Activated CD8-positive, alpha-beta T cell treated with anti-CD3 and anti-CD28 coated beads for 36 hours (primary cell): ENCODE results near the gene PTK6. TPM values are rescaled to one million over a fixed set of nuclear protein-coding genes. Genes with fewer than 3 reads are reported as not detected.
A peak's percentile ranks its signal among the peaks of the same experiment; 100 is the strongest.
"Not testable (repeated sequence)": the region's sequence is repeated elsewhere in the genome, so short reads cannot be mapped to it uniquely, and the experiment has no call there.

Source experiments
- ATAC-seq: fragments of 200-7000 bp; cut with Tn5 transposase; one replicate; pipeline ENCODE4 v1.10.0; 2021; ENCODE audit warnings: mild to moderate bottlenecking, moderate library complexity
- CTCF ChIA-PET: fragments of 350-600 bp; sonication (Branson Sonifier 250); formaldehyde crosslinking; loops from one replicate; lab custom pipeline; 2021; ENCODE audit warnings: antibody characterized with exemption; lab: Charles Lee
- POLR2A ChIA-PET: fragments of 350-600 bp; sonication (Branson Sonifier 250); formaldehyde crosslinking; loops from one replicate; lab custom pipeline; 2021; ENCODE audit warnings: antibody characterized with exemption; lab: Charles Lee
- DNase-seq: peaks from one replicate; pipeline ENCODE4 v3.0.0-alpha.2; 2020
- H3K27ac Mint-ChIP-seq: one replicate; pipeline ENCODE4 v1.8.0; 2021; ENCODE audit warnings: mild to moderate bottlenecking, mixed read lengths
- H3K27me3 Mint-ChIP-seq: one replicate; pipeline ENCODE4 v1.8.0; 2021; ENCODE audit warnings: mixed read lengths
- H3K36me3 Mint-ChIP-seq: one replicate; pipeline ENCODE4 v1.8.0; 2021; ENCODE audit warnings: low read depth, mixed read lengths
- H3K4me1 Mint-ChIP-seq: one replicate; pipeline ENCODE4 v1.8.0; 2021; ENCODE audit warnings: low read depth, mixed read lengths
- H3K4me3 Mint-ChIP-seq: one replicate; pipeline ENCODE4 v1.8.0; 2021; ENCODE audit warnings: mild to moderate bottlenecking, moderate library complexity, mixed read lengths
- H3K9me3 Mint-ChIP-seq: one replicate; pipeline ENCODE4 v1.8.0; 2021; ENCODE audit warnings: mixed read lengths
- intact Hi-C: fragments of 100-400 bp; cut with micrococcal nuclease; formaldehyde crosslinking; loops from one replicate; pipeline ENCODE4 v1.10.0; 2022
- total RNA-seq, 2 experiments: library from RNA; stranded (reverse); gene quantifications; one replicate each; pipeline ENCODE4 v1.2.3, GENCODE V29; 2021
- TF ChIP-seq, protein P1 (sequence below): fragments of 200-600 bp; IDR thresholded peaks from one replicate; pipeline ENCODE4 v1.8.0; 2022; ENCODE audit warnings: antibody characterized with exemption, mild to moderate bottlenecking

PTK6 gene
- total RNA-seq, 2 experiments from 2014 or later = 0.18 TPM; not detected in 1

DNA sequence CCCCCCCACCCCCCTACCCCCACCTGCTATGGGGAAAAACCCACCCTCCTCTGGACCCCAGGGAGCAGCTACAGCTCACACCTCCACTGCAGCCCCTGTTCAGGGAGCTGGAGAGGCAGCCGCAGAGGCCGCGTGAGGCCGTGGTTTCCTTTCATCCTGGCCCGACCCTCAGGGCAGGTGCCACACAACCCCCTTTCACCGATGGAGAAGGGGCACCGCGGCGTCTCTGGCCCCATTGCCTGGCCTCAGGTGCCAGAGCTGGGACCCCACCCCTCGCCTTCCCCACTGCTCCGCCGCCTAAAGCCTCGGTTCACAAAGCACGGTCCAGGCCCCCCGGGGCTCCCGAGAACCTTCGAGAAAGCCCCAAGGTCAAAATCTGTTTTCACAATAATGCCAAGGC lies 52.9 kb downstream of the PTK6 start:
- intact Hi-C loops = no loop called here
- ChIA-PET POLR2A (no interaction called here), CTCF (no interaction called here)
- Mint-ChIP-seq H3K4me1 (no peaks in the 10 kb centered on the region), H3K27ac (no peak overlapping the region), H3K9me3 (no peaks in the 10 kb centered on the region), H3K4me3 (no peak overlapping the region), H3K36me3 (no peaks in the 10 kb centered on the region), H3K27me3 (peaks cover 28% of the 10 kb centered on the region)
- ATAC-seq = no peak
- TF ChIP-seq, protein P1, sequence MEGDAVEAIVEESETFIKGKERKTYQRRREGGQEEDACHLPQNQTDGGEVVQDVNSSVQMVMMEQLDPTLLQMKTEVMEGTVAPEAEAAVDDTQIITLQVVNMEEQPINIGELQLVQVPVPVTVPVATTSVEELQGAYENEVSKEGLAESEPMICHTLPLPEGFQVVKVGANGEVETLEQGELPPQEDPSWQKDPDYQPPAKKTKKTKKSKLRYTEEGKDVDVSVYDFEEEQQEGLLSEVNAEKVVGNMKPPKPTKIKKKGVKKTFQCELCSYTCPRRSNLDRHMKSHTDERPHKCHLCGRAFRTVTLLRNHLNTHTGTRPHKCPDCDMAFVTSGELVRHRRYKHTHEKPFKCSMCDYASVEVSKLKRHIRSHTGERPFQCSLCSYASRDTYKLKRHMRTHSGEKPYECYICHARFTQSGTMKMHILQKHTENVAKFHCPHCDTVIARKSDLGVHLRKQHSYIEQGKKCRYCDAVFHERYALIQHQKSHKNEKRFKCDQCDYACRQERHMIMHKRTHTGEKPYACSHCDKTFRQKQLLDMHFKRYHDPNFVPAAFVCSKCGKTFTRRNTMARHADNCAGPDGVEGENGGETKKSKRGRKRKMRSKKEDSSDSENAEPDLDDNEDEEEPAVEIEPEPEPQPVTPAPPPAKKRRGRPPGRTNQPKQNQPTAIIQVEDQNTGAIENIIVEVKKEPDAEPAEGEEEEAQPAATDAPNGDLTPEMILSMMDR = no peak
- DNase-seq = no peak

DNA sequence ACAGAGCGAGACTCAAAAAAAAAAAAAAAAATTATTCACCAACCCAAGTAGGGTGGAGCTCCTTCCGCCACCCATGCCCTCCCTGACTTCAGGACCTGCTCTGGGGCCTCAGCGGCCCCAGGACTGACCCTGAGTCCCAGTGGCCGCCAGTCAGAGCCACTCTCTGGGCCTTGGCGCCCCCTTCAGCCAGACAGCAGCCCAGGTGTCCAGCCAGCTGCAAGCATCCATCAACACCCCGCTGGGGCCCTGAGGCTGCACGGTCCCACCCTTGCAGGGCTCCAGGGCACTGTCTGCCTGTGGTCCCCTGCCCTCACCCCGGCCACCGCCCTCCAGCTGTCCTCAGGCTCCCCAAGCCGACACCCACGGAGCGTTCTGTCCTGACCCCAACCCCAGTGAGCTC lies 53.3 kb downstream of the PTK6 start:
- CTCF ChIA-PET = interaction anchor here (0.8 kb wide), 1 partner anchor 13 kb away, joined by 3 read pairs; no protein-coding TSS in a partner anchor
- no peak for ATAC-seq
- Mint-ChIP-seq H3K9me3 (no peaks in the 10 kb centered on the region), H3K27ac (no peak overlapping the region), H3K4me3 (no peak overlapping the region), H3K36me3 (no peaks in the 10 kb centered on the region), H3K4me1 (no peaks in the 10 kb centered on the region), H3K27me3 (peaks cover 27% of the 10 kb centered on the region)
- intact Hi-C loops = no loop called here
- TF ChIP-seq, protein P1 = no peak
- POLR2A ChIA-PET = no interaction called here
- peak; percentile 26 for DNase-seq

DNA sequence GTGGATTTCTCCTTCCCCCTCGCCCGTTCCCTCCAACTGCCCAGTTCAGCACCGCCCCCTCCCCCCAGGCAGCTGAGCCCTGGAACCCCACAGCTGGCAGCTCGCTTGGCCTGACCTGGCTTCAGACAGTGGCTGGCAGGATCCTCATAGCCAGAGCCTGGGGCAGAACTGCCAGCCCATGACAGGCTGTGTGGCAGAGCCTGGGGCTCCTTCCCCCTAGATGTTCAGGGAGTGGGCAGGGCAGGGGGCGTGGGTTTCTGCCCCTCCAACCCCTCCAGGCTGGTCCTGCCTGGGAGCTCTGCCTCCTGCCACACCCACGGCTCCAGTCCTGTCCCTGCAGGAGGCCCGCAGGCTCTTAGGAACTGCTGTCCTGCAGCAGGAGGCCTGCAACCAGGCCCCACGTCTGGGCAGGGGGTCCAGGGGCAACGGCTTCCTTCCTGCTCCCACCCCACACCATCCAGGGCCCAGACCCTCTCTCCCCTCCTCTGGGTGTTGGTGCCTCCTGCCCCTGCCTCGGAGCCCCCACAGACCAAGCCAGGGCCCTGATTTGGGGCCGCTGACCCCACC lies 55.1 kb downstream of the PTK6 start:
- H3K27me3 Mint-ChIP-seq = peaks cover 40% of the 10 kb centered on the region
- no peak overlapping the region for H3K4me3 Mint-ChIP-seq
- H3K4me1 Mint-ChIP-seq = no peaks in the 10 kb centered on the region
- intact Hi-C loops = no loop called here
- ATAC-seq (no peak), DNase-seq (no peak)
- H3K36me3 Mint-ChIP-seq = no peaks in the 10 kb centered on the region
- no peak overlapping the region for H3K27ac Mint-ChIP-seq
- no peaks in the 10 kb centered on the region for H3K9me3 Mint-ChIP-seq
- TF ChIP-seq, protein P1 = no peak
- ChIA-PET CTCF (no interaction called here), POLR2A (interaction anchor here (0.8 kb wide), 1 partner anchor 96 kb away, joined by 3 read pairs; no protein-coding TSS in a partner anchor)

DNA sequence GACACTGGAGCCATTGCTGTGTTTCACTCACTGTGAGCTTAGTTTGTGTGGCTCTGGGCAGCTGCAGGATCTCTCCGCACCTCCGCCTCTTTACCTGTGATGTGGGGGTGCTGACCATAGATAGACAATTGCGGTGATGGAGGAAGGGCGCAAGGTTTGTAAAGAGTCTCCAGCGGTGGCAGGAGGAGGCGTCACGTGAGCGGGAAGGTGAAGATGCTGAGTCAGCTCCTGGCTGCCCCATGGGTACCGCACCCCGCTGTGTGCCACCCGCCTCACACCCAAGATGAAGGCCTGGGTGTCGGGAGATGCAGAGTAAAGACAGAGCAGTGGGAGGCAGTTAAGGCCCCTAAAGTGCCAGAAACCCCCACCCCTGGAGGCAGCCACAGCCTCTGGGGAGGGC lies 55.7 kb downstream of the PTK6 start:
- Mint-ChIP-seq H3K4me1 (no peaks in the 10 kb centered on the region), H3K4me3 (no peak overlapping the region), H3K27me3 (peaks cover 44% of the 10 kb centered on the region), H3K36me3 (no peaks in the 10 kb centered on the region), H3K9me3 (no peaks in the 10 kb centered on the region), H3K27ac (no peak overlapping the region)
- TF ChIP-seq, protein P1 = no peak
- ATAC-seq (no peak), DNase-seq (no peak)
- POLR2A ChIA-PET = interaction anchor here (0.8 kb wide), 1 partner anchor 97 kb away, joined by 3 read pairs; no protein-coding TSS in a partner anchor
- intact Hi-C loops = no loop called here
- CTCF ChIA-PET = no interaction called here

DNA sequence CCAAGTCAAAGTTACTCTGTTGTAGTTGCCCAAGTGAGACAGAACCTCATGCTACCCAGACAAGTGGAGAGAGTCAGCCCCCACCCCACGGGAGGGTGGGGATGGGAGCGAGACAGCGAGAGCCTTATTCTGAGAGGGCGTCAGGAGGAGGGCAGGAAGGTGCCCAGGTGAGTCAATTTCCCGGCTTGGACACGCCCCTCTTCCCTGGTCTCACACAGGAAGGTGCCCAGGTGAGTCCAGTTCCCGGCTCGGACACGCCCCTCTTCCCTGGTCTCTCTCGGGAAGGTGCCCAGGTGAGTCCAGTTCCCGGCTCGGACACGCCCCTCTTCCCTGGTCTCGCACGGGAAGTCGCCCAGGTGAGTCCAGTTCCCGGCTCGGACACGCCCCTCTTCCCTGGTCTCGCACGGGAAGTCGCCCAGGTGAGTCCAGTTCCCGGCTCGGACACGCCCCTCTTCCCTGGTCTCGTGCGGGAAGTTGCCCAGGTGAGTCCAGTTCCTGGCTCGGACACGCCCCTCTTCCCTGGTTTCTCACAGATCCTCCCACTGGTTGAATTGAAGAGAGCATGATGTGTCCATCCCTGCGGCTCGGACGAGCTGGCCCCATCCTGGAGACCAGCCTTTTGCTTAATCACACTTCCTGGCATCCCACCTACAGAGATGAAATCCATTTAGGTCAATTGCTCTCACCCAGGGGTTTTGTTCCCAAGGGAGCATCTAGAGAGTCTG lies 57.3 kb downstream of the PTK6 start:
- H3K4me3 Mint-ChIP-seq, POLR2A ChIA-PET, H3K4me1 Mint-ChIP-seq, DNase-seq, intact Hi-C loops, H3K27ac Mint-ChIP-seq, H3K36me3 Mint-ChIP-seq, ATAC-seq, H3K9me3 Mint-ChIP-seq: not testable (repeated sequence)
- CTCF ChIA-PET = interaction anchor here (1.0 kb wide), 1 partner anchor 98 kb away, joined by 3 read pairs; no protein-coding TSS in a partner anchor
- peaks cover 45% of the 10 kb centered on the region for H3K27me3 Mint-ChIP-seq
